H1 (cell line): Measurements from ENCODE around the gene CCDC116. TPM values are rescaled to one million over a fixed set of nuclear protein-coding genes. Genes with fewer than 3 reads are reported as not detected.

Source experiments
- CTCF ChIA-PET: fragments of 300-600 bp; sonication (Branson Sonifier 250); formaldehyde crosslinking; loops from one replicate; lab custom pipeline; 2021; ENCODE audit not compliant: partially characterized antibody; lab: Charles Lee
- POLR2A ChIA-PET: fragments of 300-600 bp; sonication (Branson Sonifier 250); formaldehyde crosslinking; loops from one replicate; lab custom pipeline; 2021; ENCODE audit warnings: inconsistent platforms; ENCODE audit not compliant: partially characterized antibody; lab: Charles Lee
- DNase-seq, 2 experiments: peaks; one replicate each; pipeline versions ENCODE4 v3.0.0 to v3.0.0-alpha.2; 2010 to 2022; ENCODE audit warnings: low spot score in 2 of 2, low read depth in 1 of 2, mixed read lengths in 1 of 2
- FAIRE-seq: peaks from 2 replicates; lab custom pipeline; 2011; peaks lifted over from hg19 to GRCh38; lab: Jason Lieb, UNC
- H2AFZ ChIP-seq: 2 replicates; pipeline ENCODE4 v1.8.1; 2012; ENCODE audit warnings: low read length, inconsistent platforms
- H2AK5ac ChIP-seq: 2 replicates; pipeline ENCODE4 v1.6.1; 2013; ENCODE audit warnings: low read depth, low read length
- H2BK120ac ChIP-seq: replicated peaks from 2 replicates; pipeline ENCODE3; 2013; ENCODE audit warnings: low read depth, low read length, inconsistent platforms
- H2BK12ac ChIP-seq: 2 replicates; pipeline ENCODE4 v1.6.1; 2013; ENCODE audit warnings: low read depth, low read length
- H2BK15ac ChIP-seq: 2 replicates; pipeline ENCODE4 v1.6.1; 2013; ENCODE audit warnings: low read length
- H2BK20ac ChIP-seq: 2 replicates; pipeline ENCODE4 v1.6.1; 2013; ENCODE audit warnings: low read length
- H2BK5ac ChIP-seq: 2 replicates; pipeline ENCODE4 v1.6.1; 2013; ENCODE audit warnings: low read depth, low read length
- H3K14ac ChIP-seq: 2 replicates; pipeline ENCODE4 v1.6.1; 2013; ENCODE audit warnings: inconsistent platforms; ENCODE audit not compliant: insufficient read length
- H3K18ac ChIP-seq: 2 replicates; pipeline ENCODE4 v1.6.1; 2013; ENCODE audit warnings: low read length; ENCODE audit errors: extremely low read depth
- H3K23ac ChIP-seq: 2 replicates; pipeline ENCODE4 v1.6.1; 2013; ENCODE audit warnings: inconsistent platforms; ENCODE audit not compliant: insufficient read length
- H3K23me2 ChIP-seq: 2 replicates; pipeline ENCODE4 v1.6.1; 2013; ENCODE audit warnings: low read depth, low read length
- H3K27ac ChIP-seq: 2 replicates; pipeline ENCODE4 v1.6.1; 2011; ENCODE audit warnings: low read depth, low read length, inconsistent platforms
- H3K27me3 ChIP-seq, 4 experiments: replicated peaks in 1 of 4; 1 replicate in 1 of 4; 2 replicates in 3 of 4; pipeline versions ENCODE4 v1.6.1 to v1.8.1; 2011 to 2013; ENCODE audit warnings: low read length in 3 of 4, mild to moderate bottlenecking in 3 of 4, inconsistent platforms in 2 of 4, mixed read lengths in 2 of 4, moderate library complexity in 1 of 4; ENCODE audit not compliant: control insufficient read depth in 3 of 4, insufficient read depth in 3 of 4; ENCODE audit errors: extremely low read depth in 1 of 4
- H3K36me3 ChIP-seq, 4 experiments: 2 replicates each; pipeline versions ENCODE4 v1.6.1 to v1.8.1; 2011 to 2013; ENCODE audit warnings: mild to moderate bottlenecking in 4 of 4, low read length in 3 of 4, moderate library complexity in 2 of 4, control low read depth in 1 of 4, inconsistent platforms in 1 of 4; ENCODE audit not compliant: insufficient read depth in 4 of 4, control insufficient read depth in 2 of 4
- H3K4ac ChIP-seq: replicated peaks from 2 replicates; pipeline ENCODE3; 2013; ENCODE audit warnings: low read length, low read depth, mixed read lengths, inconsistent platforms; ENCODE audit not compliant: insufficient read length
- H3K4me1 ChIP-seq, 4 experiments: replicated peaks in 1 of 4; 1 replicate in 1 of 4; 2 replicates in 3 of 4; pipeline versions ENCODE4 v1.6.1 to v1.8.1; 2011 to 2013; ENCODE audit warnings: low read length in 3 of 4, inconsistent platforms in 2 of 4, mixed read lengths in 1 of 4; ENCODE audit not compliant: insufficient read depth in 4 of 4, control insufficient read depth in 3 of 4
- H3K4me2 ChIP-seq, 2 experiments: 2 replicates each; pipeline versions ENCODE4 v1.6.1 to v1.8.1; 2011 to 2013; ENCODE audit warnings: low read depth in 2 of 2, low read length in 2 of 2, control low read depth in 1 of 2, inconsistent platforms in 1 of 2, mild to moderate bottlenecking in 1 of 2; ENCODE audit not compliant: insufficient read depth in 1 of 2
- H3K4me3 ChIP-seq, 4 experiments: fragments of 200-600, 300-600 bp in 1 of 4; sonication (generic), shearing (Covaris generic), sonication (Bioruptor Twin) in 1 of 4; 2 replicates each; pipeline versions ENCODE4 v1.5.1 to v1.8.1; 2011 to 2016; ENCODE audit warnings: low read length in 4 of 4, low read depth in 3 of 4, control low read depth in 2 of 4, inconsistent platforms in 2 of 4, mild to moderate bottlenecking in 2 of 4, mixed read lengths in 1 of 4, moderate library complexity in 1 of 4; ENCODE audit not compliant: insufficient read depth in 2 of 4; ENCODE audit errors: extremely low read depth in 1 of 4
- H3K56ac ChIP-seq: replicated peaks from 2 replicates; pipeline ENCODE3; 2013; ENCODE audit warnings: low read depth, mild to moderate bottlenecking, mixed read lengths, low read length, inconsistent platforms; ENCODE audit not compliant: insufficient read length
- H3K79me1 ChIP-seq: 2 replicates; pipeline ENCODE4 v1.6.1; 2013; ENCODE audit warnings: low read depth, low read length, control low read depth
- H3K79me2 ChIP-seq, 2 experiments: 2 replicates each; pipeline versions ENCODE4 v1.6.1 to v1.8.1; 2012 to 2013; ENCODE audit warnings: low read length in 2 of 2, mild to moderate bottlenecking in 2 of 2, inconsistent platforms in 1 of 2; ENCODE audit not compliant: insufficient read depth in 2 of 2, control insufficient read depth in 1 of 2
- H3K9ac ChIP-seq, 4 experiments: replicated peaks in 1 of 4; 1 replicate in 1 of 4; 2 replicates in 3 of 4; pipeline versions ENCODE4 v1.6.1 to v1.8.1; 2011 to 2013; ENCODE audit warnings: low read depth in 3 of 4, low read length in 3 of 4, control low read depth in 2 of 4, mild to moderate bottlenecking in 2 of 4, moderate library complexity in 2 of 4, inconsistent platforms in 1 of 4; ENCODE audit errors: extremely low read depth in 1 of 4
- H3K9me3 ChIP-seq, 2 experiments: 2 replicates each; pipeline versions ENCODE4 v1.6.1 to v1.8.1; 2012 to 2013; ENCODE audit warnings: mild to moderate bottlenecking in 2 of 2, moderate library complexity in 2 of 2, control low read depth in 1 of 2, inconsistent platforms in 1 of 2, low read depth in 1 of 2, low read length in 1 of 2, mixed read lengths in 1 of 2; ENCODE audit not compliant: insufficient read depth in 2 of 2
- H4K20me1 ChIP-seq, 2 experiments: replicated peaks in 1 of 2; 2 replicates each; pipeline versions ENCODE3 to v1.8.1; 2011 to 2013; ENCODE audit warnings: inconsistent platforms in 2 of 2, low read length in 2 of 2, mild to moderate bottlenecking in 1 of 2; ENCODE audit not compliant: insufficient read depth in 2 of 2, control insufficient read depth in 1 of 2
- H4K5ac ChIP-seq: 2 replicates; pipeline ENCODE4 v1.6.1; 2013; ENCODE audit warnings: low read length, low read depth, mixed read lengths, inconsistent platforms; ENCODE audit not compliant: insufficient read length
- H4K8ac ChIP-seq: 2 replicates; pipeline ENCODE4 v1.8.0; 2013; ENCODE audit warnings: mild to moderate bottlenecking, moderate library complexity, low read length, inconsistent platforms; ENCODE audit not compliant: insufficient read depth; ENCODE audit errors: extremely low read depth
- H4K91ac ChIP-seq: replicated peaks from 2 replicates; pipeline ENCODE3; 2013; ENCODE audit warnings: low read length, mixed read lengths, inconsistent platforms; ENCODE audit not compliant: insufficient read length
- CBX5 ChIP-seq: fragments of 300-800, 300-1000 bp; sonication (generic); IDR thresholded peaks from 2 replicates; pipeline ENCODE4 v1.7.1; 2016; ENCODE audit warnings: antibody characterized with exemption, low read length, low read depth
- HDAC6 ChIP-seq: IDR thresholded peaks from one replicate; pipeline ENCODE4 v1.7.1; 2012; ENCODE audit warnings: low read depth, mild to moderate bottlenecking, inconsistent platforms, low read length, moderate library complexity
- KDM1A ChIP-seq: fragments of 200-600, 300-600 bp; sonication (generic); IDR thresholded peaks from 2 replicates; pipeline ENCODE4 v1.7.1; 2016; ENCODE audit warnings: mild to moderate bottlenecking, low read length, borderline replicate concordance
- KDM4A ChIP-seq: IDR thresholded peaks from one replicate; pipeline ENCODE4 v1.7.1; 2012; ENCODE audit warnings: low read depth, mild to moderate bottlenecking, moderate library complexity, low read length, inconsistent platforms; ENCODE audit not compliant: severe bottlenecking
- KDM5A ChIP-seq: fragments of 200-600 bp; IDR thresholded peaks from 2 replicates; pipeline ENCODE4 v1.7.1; 2012; ENCODE audit warnings: mild to moderate bottlenecking, low read length, inconsistent platforms, mixed read lengths
- POLR2AphosphoS5 ChIP-seq: IDR thresholded peaks from 2 replicates; pipeline ENCODE4 v1.6.1; 2011; ENCODE audit warnings: low read depth, low read length
- SAP30 ChIP-seq: fragments of 300-600 bp; sonication (generic); IDR thresholded peaks from 2 replicates; pipeline ENCODE4 v1.7.1; 2012; ENCODE audit warnings: low read length, moderate library complexity, mild to moderate bottlenecking, inconsistent platforms; ENCODE audit not compliant: insufficient read depth, insufficient replicate concordance
- SIN3A ChIP-seq, 2 experiments: IDR thresholded peaks in 1 of 2; conservative IDR thresholded peaks in 1 of 2; 2 replicates each; pipeline ENCODE4 v1.6.1; 2011 to 2012; ENCODE audit warnings: low read length in 2 of 2, improper control_type of control experiment in 1 of 2, low read depth in 1 of 2, mild to moderate bottlenecking in 1 of 2
- WGBS, 2 experiments: shearing (Covaris generic) in 1 of 2; methylation state at CpG; one replicate each; pipeline versions ENCODE4 v1.1.6 to v1.1.7; 2013 to 2015; ENCODE audit warnings: low lambda C conversion rate in 2 of 2, mixed read lengths in 2 of 2, inconsistent platforms in 1 of 2, low coverage in 1 of 2, missing lambda C conversion rate in 1 of 2; ENCODE audit not compliant: insufficient replicate concordance in 2 of 2, insufficient coverage in 1 of 2, insufficient read length in 1 of 2; ENCODE audit errors: extremely low coverage in 1 of 2, missing lambda C conversion rate in 1 of 2; 5-methylcytosine and 5-hydroxymethylcytosine counted together
- polyA plus RNA-seq, 7 experiments: library from polyadenylated mRNA; depleted of rRNA in 3 of 7; stranded (reverse) in 5 of 7; unstranded in 2 of 7; fragments of >200 nt in 5 of 7; fragments of 200-250 nt in 2 of 7; gene quantifications; 1 replicate in 5 of 7; 2 replicates in 1 of 7; 4 replicates in 1 of 7; pipeline versions ENCODE4 v1.2.1 to v1.2.3, GENCODE V29; 2011 to 2013; ENCODE audit warnings: missing spikeins in 2 of 7, mixed read lengths in 2 of 7
- total RNA-seq: library from RNA; stranded (reverse); fragmentation: NEBNext Ultra II Directional; extraction: Animal tissue kit (Norgen Biotek cat#: 25700); gene quantifications from 2 replicates; pipeline ENCODE4 v1.2.1, GENCODE V29; 2021
- TF ChIP-seq, protein P1 (sequence below), 3 experiments: IDR thresholded peaks; 1 replicate in 2 of 3; 2 replicates in 1 of 3; pipeline versions ENCODE4 v1.5.1 to v1.6.1; 2011; ENCODE audit warnings: low read length in 3 of 3, mild to moderate bottlenecking in 3 of 3, inconsistent platforms in 2 of 3, low read depth in 1 of 3, moderate library complexity in 1 of 3; ENCODE audit not compliant: insufficient read depth in 1 of 3; ENCODE audit errors: control extremely low read depth in 1 of 3

The CCDC116 gene
- total and polyA plus RNA-seq, 2 of the 8 experiments (the other 6 are each of a cell fraction or from before 2014, with no cell fraction given) = 0.08 TPM; not detected in 1

GRCh38 chr22:21636629-21637218, 4.2 kb downstream of the CCDC116 start:
- Histone ChIP-seq H2AFZ (no peak overlapping the region), H3K23ac (no peak overlapping the region), H3K4me2 (no peak overlapping the region), H3K14ac (no peak overlapping the region), H3K4me1 (peaks cover 0 to 2% (median 0%) of the 10 kb centered on the region in 4 experiments; a peak in 1 of 7 replicates), H3K27me3 (peaks cover 0 to 7% (median 1%) of the 10 kb centered on the region in 4 experiments; a peak in 4 of 7 replicates), H2BK20ac (no peak overlapping the region), H3K4me3 (no peak overlapping the region), H4K20me1 (peaks cover 0 to 5% of the 10 kb centered on the region in 2 experiments), H4K91ac (no peak overlapping the region), H2BK12ac (no peak overlapping the region), H3K23me2 (peaks cover under 1% of the 10 kb centered on the region; the same call in 1 of the 2 replicates), H3K79me2 (no peaks in the 10 kb centered on the region), H3K4ac (no peak overlapping the region), H3K9me3 (no peaks in the 10 kb centered on the region; a peak in 1 of 4 replicates), H2BK120ac (no peak overlapping the region), H3K56ac (no peak overlapping the region), H2BK15ac (no peak overlapping the region), H2BK5ac (no peak overlapping the region), H3K36me3 (no peaks in the 10 kb centered on the region), H3K18ac (no peak overlapping the region), H4K5ac (no peak overlapping the region), H3K9ac (no peak overlapping the region), H3K79me1 (no peaks in the 10 kb centered on the region), H4K8ac (peak overlapping the region; percentile 80; the same call in 1 of the 2 replicates), H2AK5ac (no peak overlapping the region), H3K27ac (no peak overlapping the region)
- DNase-seq = no peak
- WGBS, 2 experiments = 86% methylated on average over 17 of the region's 17 CpGs; no CpG with 5 or more reads in 1 of the 2 experiments
- FAIRE-seq = no peak
- ChIA-PET POLR2A (interaction anchor here (1.2 to 1.3 kb wide), 2 partner anchors 12 to 14 kb away, joined by 3 to 5 read pairs; no protein-coding TSS in a partner anchor), CTCF (interaction anchor here (1.1 to 24.1 kb wide), 3 partner anchors 6 to 70 kb away, joined by 3 to 499 read pairs (median 499); partner anchors contain the start of genes CCDC116, SDF2L1 and YDJC)
- TF ChIP-seq SAP30 = no peak
- no peak for TF ChIP-seq KDM5A
- TF ChIP-seq, protein P1, sequence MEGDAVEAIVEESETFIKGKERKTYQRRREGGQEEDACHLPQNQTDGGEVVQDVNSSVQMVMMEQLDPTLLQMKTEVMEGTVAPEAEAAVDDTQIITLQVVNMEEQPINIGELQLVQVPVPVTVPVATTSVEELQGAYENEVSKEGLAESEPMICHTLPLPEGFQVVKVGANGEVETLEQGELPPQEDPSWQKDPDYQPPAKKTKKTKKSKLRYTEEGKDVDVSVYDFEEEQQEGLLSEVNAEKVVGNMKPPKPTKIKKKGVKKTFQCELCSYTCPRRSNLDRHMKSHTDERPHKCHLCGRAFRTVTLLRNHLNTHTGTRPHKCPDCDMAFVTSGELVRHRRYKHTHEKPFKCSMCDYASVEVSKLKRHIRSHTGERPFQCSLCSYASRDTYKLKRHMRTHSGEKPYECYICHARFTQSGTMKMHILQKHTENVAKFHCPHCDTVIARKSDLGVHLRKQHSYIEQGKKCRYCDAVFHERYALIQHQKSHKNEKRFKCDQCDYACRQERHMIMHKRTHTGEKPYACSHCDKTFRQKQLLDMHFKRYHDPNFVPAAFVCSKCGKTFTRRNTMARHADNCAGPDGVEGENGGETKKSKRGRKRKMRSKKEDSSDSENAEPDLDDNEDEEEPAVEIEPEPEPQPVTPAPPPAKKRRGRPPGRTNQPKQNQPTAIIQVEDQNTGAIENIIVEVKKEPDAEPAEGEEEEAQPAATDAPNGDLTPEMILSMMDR (IDR thresholded peaks at IDR 0.05; ENCODE audit: control extremely low read depth in 1 of 3, insufficient read depth in 1 of 3, low read depth in 1 of 3, low read length in 3 of 3) = no peak
- no peak for TF ChIP-seq SIN3A (conservative IDR thresholded peaks at IDR 0.05 in 1 of 2, IDR thresholded peaks at IDR 0.05 in 1 of 2; ENCODE audit: low read depth in 1 of 2, low read length in 2 of 2)
- no peak for TF ChIP-seq CBX5
- TF ChIP-seq HDAC6 = no peak
- TF ChIP-seq POLR2AphosphoS5 = no peak
- TF ChIP-seq KDM1A = no peak
- no peak for TF ChIP-seq KDM4A
